GM11168 (cell line): ENCODE measurements around the gene SUPT20HL1.
"Not testable (repeated sequence)": the region's sequence is repeated elsewhere in the genome, so short reads cannot be mapped to it uniquely, and the experiment has no call there.

ENCODE experiments used
- in situ Hi-C: fragments of 300-500 bp; cut with MboI; formaldehyde crosslinking; loops from one replicate; pipeline ENCODE4 v1.12.0; 2022; ENCODE audit warnings: low sequenced_read_pairs; ENCODE audit not compliant: unreplicated experiment

Gene SUPT20HL1

DNA sequence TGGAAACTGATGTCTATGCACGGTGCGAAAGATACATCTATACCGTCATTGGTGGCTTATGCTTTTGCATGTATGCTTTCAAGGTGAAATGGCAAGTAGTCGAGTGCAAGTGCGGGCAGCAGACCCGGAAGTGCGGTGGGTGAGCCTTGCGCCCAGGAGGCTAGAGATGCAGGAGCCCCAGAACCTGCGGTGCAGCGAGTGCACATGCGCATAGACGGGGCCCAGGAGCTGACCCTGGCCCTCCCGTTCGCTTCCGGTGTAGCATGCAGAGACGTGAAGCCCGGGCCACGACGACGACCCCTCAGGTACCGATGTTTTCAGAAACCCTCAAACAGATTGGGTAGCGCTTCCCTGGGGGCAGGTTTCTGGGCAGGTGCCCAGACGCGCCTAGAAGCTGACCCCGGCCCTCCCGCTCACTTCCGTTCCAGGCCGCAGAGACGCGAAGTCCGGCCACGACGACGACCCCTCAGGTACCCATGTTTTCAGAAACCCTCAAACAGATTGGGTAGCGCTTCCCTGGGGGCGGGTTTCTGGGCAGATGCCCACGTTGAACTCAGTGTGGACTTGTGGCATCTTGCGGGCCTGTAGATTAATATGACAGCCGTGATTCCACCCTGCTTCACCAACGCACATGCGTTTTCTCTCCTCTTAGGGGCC lies 1.8 kb downstream of the SUPT20HL1 start:
- in situ Hi-C loops = not testable (repeated sequence)

DNA sequence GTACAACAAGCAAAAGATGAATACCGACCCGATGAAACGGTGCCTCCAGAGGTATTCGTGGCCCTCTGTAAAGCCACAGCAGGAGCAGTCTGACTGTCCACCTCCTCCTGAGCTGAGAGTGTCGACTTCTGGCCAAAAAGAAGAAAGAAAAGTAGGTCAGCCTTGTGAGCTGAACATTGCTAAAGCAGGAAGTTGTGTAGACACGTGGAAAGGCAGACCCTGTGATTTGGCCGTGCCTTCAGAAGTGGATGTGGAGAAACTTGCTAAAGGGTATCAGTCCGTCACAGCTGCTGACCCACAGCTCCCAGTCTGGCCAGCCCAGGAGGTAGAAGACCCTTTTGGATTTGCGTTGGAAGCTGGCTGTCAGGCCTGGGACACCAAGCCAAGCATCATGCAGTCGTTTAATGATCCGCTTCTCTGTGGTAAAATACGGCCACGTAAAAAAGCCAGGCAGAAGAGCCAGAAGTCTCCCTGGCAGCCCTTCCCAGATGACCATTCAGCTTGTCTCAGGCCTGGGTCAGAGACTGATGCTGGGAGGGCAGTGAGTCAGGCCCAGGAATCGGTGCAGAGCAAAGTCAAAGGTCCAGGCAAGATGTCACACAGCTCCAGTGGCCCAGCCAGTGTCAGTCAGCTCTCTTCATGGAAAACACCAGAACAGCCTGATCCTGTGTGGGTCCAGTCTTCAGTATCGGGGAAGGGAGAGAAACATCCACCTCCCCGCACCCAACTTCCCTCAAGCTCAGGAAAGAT lies 3.2 kb downstream of the SUPT20HL1 start:
- in situ Hi-C loops = not testable (repeated sequence)

DNA sequence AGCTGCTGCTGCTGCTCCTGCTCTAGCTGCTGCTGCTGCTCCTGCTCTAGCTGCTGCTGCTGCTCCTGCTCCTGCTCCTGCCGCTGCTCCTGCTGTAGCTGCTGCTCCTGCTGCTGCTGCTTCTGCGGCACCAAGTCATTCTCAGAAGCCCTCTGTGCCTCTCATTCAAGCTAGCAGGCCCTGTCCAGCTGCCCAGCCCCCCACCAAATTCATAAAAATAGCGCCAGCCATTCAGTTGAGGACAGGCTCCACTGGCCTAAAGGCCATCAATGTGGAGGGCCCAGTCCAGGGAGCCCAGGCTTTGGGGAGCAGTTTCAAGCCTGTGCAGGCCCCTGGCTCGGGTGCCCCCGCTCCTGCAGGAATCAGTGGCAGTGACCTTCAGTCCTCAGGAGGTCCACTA lies 3.9 kb downstream of the SUPT20HL1 start:
- in situ Hi-C loops = no loop called here

DNA sequence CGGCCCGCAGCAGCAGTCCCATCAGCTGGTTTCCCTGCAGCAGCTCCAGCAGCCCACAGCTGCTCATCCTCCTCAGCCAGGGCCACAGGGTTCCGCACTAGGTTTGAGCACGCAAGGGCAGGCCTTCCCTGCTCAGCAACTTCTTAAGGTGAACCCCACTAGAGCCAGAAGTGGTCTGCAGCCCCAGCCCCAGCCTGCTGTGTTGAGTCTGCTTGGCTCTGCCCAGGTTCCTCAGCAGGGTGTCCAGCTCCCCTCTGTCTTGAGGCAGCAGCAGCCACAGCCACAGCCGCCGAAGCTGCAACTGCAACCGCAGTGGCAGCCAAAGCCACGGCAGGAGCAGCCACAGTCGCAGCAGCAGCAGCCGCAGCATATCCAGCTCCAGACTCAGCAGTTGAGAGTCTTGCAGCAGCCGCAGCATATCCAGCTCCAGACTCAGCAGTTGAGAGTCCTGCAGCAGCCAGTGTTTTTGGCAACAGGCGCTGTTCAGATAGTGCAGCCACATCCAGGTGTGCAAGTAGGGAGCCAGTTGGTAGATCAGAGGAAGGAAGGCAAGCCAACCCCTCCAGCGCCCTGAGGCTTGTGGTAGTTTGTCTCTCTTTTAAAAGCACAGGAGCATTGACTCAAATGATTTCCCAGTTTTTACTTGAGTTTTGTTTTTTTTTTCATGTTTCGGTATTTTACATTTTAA lies 4.6 kb downstream of the SUPT20HL1 start:
- in situ Hi-C loops = no loop called here

DNA sequence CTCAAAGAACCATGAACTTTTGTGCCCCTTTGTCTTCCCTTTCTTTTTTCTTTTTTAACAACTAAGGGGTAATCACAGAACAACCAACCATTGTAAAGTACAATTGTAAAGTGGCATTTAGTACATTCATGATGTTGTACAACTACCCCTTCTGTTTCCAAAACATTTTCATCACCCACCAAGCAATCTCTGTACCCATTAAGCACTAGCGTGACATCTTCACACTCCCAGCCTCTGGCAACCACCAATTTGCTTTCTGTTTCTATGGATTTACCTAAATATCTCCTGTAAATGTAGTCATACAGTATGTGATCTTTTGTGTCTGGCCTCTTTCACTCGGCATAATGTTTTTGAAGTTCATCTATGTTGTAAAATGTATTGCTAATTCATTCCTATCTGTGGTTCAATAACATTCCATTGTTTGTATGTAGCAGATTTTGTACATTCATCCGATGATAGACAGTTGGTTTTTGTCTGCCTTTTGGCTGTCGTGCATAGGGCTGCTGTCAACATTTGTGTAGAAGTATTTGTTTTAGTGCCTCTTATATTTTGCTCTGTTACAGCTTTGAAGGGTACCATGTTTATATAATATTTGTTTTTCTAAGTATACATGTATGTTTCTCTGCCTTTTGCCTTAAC lies 6.4 kb downstream of the SUPT20HL1 start:
- in situ Hi-C loops = not testable (repeated sequence)

DNA sequence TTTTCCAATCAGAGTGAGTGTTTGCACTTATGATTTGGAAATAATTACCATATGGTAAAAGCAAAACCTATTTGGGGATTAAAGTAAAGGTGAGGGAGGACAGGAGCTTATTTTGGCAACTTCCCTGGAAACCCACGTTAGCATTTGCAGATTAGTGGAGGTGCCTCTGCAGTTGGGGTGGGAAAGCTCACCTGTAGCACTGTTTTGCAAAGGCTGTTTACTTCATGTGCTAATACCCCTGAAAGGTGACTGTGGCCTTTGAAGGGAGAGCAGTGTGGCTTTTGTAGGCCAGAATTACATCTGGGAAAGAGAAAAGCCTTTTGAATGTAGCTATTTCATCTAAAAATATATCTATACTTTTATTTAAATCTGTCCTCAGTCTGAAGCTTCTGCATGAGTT lies 9.4 kb downstream of the SUPT20HL1 start:
- in situ Hi-C loops = no loop called here

DNA sequence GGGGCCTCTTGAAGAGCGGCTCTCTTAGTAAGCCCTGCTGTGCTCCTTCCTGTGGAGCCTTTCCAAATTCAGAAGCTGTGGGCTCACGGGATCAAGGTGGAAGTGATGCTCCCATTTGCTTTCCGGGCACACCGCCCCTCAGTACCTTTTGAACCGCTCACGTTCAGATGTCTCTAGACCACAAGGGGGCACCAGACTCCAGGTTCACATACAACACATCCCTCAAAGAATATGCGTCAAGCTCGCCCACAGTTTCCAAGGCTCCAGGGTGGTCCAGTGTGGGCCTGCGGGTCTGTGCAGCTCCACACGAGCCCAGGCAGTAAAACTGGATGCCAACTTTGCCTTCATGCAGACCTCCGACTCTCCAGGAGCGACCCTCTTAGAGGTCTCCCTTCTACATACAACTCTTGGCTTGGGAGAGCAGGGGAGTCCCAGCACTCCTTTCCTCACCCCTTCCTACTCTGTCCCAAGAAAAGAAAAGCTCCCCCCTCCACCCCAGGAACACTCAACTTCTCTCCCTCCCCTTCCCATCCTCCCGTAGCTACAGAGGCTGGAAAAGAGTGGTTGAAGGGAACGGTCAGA lies 11.0 kb downstream of the SUPT20HL1 start:
- in situ Hi-C loops = no loop called here

DNA sequence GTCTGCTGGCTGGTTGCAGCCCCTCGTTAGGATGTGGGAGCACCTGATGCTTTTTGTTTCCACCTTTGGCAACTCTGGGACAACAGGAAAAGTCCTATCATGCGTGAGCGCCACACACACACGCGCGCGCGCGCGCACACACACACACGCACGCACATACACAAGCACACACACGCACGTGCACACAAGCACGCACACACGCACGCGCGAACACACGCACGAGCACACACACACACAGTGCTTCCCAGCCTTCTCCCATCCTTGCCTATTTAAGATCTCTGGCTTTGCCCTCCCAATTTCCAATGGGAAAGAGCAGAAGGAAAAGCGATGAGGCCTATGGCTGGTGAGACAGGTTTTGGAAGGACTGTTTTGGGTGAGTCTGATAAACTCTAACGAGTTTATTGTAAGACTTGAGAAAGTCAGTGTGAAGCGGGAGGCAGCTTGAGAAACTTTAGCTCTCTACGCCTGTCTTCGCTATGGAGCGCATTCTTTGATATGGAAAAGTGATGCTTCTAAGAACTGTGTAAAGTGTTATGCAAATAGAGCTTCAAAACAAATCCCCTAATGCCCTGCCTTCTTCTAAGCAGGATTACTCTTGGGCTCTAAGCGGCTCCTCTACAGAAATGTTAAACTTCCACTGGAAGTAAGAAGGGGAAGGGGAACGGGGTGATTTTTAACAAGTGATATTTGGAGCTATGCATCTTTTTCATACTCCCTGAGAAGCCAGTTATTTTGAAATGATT lies 11.8 kb downstream of the SUPT20HL1 start:
- in situ Hi-C loops = no loop called here

DNA sequence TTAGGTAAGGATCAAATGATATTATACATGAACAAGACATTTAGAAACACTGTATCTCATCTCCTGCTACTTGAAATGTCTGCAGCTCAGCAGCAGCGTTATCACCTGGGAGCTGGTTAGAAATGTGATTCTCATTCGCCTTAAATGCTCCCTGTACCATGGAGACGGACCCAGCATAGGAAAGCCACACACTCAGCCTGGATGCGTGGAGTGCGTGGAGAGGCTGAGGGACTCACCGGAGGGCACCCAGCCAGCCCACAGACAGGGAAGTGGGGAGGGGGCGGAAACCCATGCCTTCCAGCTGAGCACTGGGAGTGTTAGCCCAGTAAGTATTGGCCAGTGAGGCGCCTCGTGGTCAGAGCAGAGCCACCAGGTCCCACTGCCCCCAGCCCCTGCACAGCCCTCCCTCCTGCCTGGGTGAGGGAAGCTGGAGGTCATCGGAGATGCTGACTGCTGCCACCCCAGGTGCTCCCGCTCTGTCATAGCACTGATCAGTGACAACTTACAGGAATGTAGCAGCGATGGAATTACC lies 15.2 kb downstream of the SUPT20HL1 start:
- in situ Hi-C loops = no loop called here

DNA sequence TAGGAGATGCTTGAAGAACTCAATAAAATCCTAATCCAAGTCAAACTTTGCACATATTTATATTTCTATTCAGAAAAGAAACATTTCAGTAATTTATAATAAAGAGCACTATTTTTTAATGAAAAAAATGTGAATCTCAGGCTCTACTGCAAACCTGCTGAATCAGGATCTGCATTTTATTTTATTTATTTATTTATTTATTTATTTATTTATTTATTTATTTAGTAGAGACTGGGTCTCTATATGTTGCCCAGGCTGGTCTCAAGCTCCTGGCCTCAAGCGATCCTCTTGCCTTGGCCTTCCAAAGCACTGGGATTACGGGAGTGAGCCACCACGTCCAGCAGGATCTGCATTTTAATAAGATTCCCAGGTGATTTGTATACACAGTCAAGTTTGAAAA lies 16.0 kb downstream of the SUPT20HL1 start:
- in situ Hi-C loops = no loop called here

DNA sequence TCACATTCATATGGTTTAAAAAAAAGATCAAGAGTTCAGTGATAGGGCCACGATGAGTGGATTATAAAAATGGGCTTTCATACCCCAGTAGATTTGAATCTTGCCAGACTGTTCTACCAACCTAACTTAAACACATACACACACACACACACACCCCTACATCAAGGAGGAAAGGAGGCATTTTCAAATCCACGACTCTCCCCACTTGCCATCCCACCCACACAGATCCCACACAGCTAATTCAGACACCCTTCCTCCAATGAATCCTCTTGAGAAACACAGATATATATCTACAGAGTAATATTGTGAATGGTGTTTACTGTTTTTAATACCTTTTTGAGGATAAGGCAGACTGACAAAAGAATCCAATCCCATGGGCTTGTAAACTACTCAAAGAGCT lies 16.8 kb downstream of the SUPT20HL1 start:
- in situ Hi-C loops = no loop called here

DNA sequence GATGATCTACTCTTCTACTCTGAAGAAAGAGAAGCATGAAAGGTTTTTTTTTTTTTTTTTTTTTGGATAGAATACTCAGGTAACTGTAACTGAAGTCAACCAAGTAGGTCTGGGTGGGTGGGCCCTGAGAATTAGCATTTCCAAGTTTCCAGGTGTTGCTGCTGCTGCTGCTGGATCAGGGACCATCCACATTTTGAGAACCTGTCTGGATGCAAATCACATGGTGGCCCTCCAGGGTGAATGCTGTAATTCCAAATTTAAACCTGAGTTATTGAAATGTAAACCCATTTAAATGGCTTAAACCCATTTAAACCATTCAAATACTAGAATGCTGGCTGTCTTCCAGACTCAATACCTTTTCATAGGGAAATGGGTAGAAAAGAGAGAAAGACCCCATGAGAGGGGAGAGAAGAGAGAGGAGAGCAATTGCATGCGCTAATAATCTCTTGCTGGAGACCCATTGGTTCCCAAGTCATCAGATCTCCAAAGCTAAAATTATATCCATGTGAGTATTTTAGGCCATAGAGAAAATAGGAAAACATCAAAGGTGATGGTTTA lies 17.6 kb downstream of the SUPT20HL1 start:
- in situ Hi-C loops = no loop called here

DNA sequence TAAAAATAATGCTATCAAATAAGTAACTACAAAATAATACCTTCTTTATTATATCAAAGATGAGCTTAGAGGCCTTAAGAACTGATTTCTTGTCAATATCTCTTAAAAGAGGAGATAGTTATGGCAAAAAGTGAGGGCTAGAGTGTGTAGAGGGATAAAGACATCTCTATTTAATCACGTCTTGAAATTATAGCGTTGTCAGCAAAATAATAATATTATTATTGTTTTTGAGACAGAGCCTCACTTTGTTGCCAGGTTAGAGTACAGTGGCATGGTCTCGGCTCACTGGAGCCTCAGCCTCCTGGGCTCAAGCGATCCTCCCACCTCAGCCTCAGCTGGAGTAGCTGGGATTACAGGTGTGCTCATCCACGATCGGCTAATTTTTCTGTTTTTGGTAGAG lies 18.3 kb downstream of the SUPT20HL1 start:
- in situ Hi-C loops = no loop called here

DNA sequence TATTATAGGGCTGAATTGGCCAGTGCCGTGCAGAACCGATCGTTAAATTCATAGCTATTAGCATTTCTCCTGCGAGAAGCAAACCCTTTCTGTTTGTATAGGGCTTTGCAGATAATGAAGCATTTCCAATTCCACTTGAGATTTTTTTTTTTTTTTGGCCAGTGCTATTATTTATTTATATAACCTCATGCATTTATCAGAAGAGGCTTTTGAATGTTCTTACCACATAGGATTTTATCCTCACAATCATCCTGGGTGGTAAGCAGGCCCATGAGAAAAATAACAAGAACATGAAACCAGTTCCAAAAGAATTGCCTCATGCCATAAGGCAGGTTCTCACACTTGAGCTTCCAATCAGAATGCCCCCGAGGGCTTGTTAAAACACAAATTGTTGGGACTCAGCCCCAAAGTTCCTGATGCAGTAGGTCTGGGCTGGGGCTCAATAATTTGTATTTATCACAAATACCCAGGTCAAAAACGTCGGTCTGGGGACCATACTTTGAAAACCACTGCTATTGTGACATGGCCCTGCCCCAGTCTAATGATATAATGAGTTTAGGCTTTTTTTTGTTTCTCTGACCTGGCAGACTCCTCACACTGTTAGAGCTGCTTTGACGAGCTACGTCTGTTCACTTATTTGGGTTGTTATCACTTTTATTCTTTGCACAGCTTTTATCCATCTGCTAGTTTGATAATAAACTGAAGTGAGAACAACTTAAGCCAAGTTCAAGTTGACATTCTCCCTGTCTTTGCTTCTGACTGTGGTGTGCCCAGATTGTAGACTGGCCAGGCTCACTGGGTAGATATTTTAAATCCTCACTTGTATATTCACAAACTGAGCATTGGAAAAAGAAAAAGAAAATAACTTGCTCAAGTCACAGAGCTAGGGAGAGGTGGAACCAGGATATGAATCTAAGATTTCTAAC lies 20.1 kb downstream of the SUPT20HL1 start:
- in situ Hi-C loops = no loop called here

DNA sequence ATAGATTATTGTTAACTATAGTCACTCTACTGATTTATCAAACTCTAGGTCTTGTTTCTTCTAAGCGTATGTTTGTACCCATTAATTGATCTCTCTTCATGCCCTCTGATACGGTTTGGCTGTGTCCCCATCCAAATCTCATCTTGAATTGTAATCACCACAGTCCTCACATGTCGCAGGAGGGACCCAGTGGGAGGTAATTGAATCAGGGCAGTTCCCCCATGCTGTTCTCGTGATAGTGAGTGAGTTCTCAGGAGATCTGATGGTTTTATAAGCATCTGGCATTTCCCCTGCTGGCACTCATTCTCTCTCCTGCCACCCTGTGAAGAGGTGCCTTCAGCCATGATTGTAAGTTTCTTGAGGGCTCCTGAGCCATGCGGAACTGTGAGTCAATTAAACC lies 21.9 kb downstream of the SUPT20HL1 start:
- in situ Hi-C loops = not testable (repeated sequence)

DNA sequence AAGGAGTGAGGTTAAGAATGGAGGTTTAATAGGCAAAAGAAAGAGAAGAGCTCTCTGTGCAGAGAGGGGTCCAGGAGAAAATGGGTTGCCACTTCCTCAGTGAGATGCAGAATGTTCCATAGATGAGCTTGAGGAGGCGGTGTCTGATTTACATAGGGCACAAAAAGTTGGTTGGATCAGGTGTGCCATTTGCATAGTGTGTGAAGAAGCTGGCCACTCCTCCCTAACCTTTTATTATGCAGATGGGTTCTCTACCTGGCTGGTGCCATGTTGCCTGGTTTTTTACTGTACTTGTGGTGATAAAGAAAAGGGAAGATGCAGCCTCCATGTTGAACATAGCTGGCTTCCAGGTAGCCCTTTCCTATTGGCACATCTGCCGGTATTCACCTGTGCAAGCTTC lies 27.3 kb downstream of the SUPT20HL1 start:
- in situ Hi-C loops = no loop called here

DNA sequence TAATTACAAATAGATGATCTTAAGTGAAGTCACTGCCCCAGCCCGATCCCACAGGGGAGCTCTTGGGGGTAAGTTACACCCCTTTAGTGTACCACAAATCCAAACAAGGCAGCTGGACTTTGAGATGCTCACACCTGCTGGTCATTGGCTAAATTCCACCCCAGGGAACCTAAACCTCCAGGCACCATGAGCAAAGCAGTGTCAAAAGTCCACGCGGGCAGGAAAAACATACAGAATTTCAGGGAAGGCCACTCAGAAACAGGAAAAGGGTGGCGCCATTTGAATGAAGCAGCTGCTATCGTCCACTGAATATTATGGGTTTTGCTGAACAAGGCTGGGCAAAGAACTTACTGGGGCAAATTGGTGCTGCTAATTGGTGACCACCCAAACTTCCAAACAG lies 30.9 kb downstream of the SUPT20HL1 start:
- in situ Hi-C loops = loop anchor here (5.0 kb wide), 1 partner anchor 111 kb away; no protein-coding TSS in a partner anchor

DNA sequence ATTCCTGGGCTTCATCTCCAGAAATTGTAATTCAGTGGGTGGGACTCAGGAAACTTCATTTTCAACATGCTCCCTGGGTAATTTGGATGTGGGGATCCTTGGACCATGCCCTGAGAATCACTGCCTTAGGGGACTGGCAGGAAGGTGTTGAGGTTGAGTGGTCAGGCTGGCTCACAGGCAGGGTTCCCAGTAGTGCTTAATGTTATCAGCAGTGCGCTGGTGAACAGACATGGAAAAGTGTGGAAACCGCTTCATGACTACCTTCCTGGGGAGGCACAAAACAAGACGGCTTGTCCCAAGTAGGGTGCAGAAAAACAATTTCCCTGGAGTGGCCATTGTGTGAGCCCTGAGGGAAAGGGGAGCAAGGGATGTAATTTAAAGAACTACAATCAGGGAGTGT lies 31.4 kb downstream of the SUPT20HL1 start:
- in situ Hi-C loops = loop anchor here (5.0 kb wide), 1 partner anchor 110 kb away; no protein-coding TSS in a partner anchor
